Measurements from ENCODE around the gene ADISSP.

Gene ADISSP

DNA sequence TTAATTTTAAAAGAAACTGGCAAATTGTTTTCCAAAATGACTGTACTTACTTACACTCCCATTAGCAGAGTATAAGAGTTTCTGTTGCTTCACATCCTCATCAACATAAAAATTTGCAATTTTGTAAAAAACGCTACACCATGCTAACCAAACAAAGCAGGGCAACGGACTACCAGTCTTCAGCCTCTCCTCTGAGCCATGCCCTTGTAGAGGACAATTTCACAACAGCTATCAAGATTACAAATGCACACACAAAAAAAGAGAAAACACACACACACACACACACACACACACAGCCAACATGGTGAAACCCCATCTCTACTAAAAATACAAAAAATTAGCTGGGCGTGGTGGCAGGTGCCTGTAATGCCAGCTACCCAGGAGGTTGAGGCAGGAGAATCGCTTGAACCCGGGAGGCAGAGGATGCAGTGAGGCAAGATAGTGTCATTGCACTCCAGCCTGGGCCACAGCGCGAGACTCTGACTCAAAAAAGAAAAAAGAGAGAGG is 4.1 kb upstream of the ADISSP start:
- peaks cover 5% of the 10 kb centered on the region for H3F3A ChIP-seq (ENCODE audit: control insufficient read depth, insufficient read depth)
- TF ChIP-seq CTCF (IDR thresholded peaks at IDR 0.05; ENCODE audit: low read depth, low read length, poor library complexity, severe bottlenecking) (no peak), EZH2phosphoT487 (IDR thresholded peaks at IDR 0.05; ENCODE audit: borderline replicate concordance, low read length) (no peak)
- H3K36me3 ChIP-seq (ENCODE audit: control insufficient read depth, low read length) = no peaks in the 10 kb centered on the region; the same call in 1 of the 2 replicates

GRCh38 chr20:3768342-3769130 is 983 bp upstream of the ADISSP start:
- Histone ChIP-seq H3K4me1 (ENCODE audit: control insufficient read depth, low read length) (peaks cover 29% of the 10 kb centered on the region), H3K27ac (ENCODE audit: low read depth, low read length) (peak overlapping the region; percentile 47)

More for the DNA sequence above, 4.1 kb upstream of the ADISSP start:
- Histone ChIP-seq H3K4me1 (ENCODE audit: control insufficient read depth, low read length) (peaks cover 12% of the 10 kb centered on the region), H3K79me2 (ENCODE audit: control insufficient read depth, low read length) (peaks cover 9% of the 10 kb centered on the region), H3K9me2 (replicated peaks; ENCODE audit: control insufficient read depth, low read length) (no peaks in the 10 kb centered on the region), H3K4me2 (ENCODE audit: low read length) (no peak overlapping the region), H3K27me3 (ENCODE audit: control insufficient read depth, low read length) (no peaks in the 10 kb centered on the region), H3K27ac (ENCODE audit: low read depth, low read length) (no peak overlapping the region), H4K20me1 (ENCODE audit: control insufficient read depth, insufficient read depth, low read depth, low read length) (peaks cover 4% of the 10 kb centered on the region; the same call in 1 of the 2 replicates), H3K4me3 (ENCODE audit: low read length) (no peak overlapping the region), H3K9me3 (ENCODE audit: control insufficient read depth, insufficient read depth, low read length) (no peaks in the 10 kb centered on the region)

GRCh38 chr20:3767110-3767426 is 485 bp downstream of the ADISSP start:
- H3K9me2 ChIP-seq (replicated peaks; ENCODE audit: control insufficient read depth, low read length) = no peaks in the 10 kb centered on the region
- peaks cover 29% of the 10 kb centered on the region for H3K4me1 ChIP-seq (ENCODE audit: control insufficient read depth, low read length)
- H3K4me3 ChIP-seq (ENCODE audit: low read length) = peak overlapping the region; percentile 99
- peaks cover 6% of the 10 kb centered on the region for H3K36me3 ChIP-seq (ENCODE audit: control insufficient read depth, low read length)
- H4K20me1 ChIP-seq (ENCODE audit: control insufficient read depth, insufficient read depth, low read depth, low read length) = peaks cover 8% of the 10 kb centered on the region; the same call in 1 of the 2 replicates
- H3K27ac ChIP-seq (ENCODE audit: low read depth, low read length) = no peak overlapping the region
- peaks cover 5% of the 10 kb centered on the region for H3F3A ChIP-seq (ENCODE audit: control insufficient read depth, insufficient read depth)
- TF ChIP-seq EZH2phosphoT487 (IDR thresholded peaks at IDR 0.05; ENCODE audit: borderline replicate concordance, low read length) = no peak
- TF ChIP-seq CTCF (IDR thresholded peaks at IDR 0.05; ENCODE audit: low read depth, low read length, poor library complexity, severe bottlenecking) = no peak
- H3K9me3 ChIP-seq (ENCODE audit: control insufficient read depth, insufficient read depth, low read length) = no peaks in the 10 kb centered on the region
- H3K4me2 ChIP-seq (ENCODE audit: low read length) = peak overlapping the region; percentile 100
- H3K27me3 ChIP-seq (ENCODE audit: control insufficient read depth, low read length) = no peaks in the 10 kb centered on the region
- peaks cover 42% of the 10 kb centered on the region for H3K79me2 ChIP-seq (ENCODE audit: control insufficient read depth, low read length)

More at GRCh38 chr20:3768342-3769130, 983 bp upstream of the ADISSP start:
- Histone ChIP-seq H3K4me2 (ENCODE audit: low read length) (peak overlapping the region; percentile 100), H3K9me3 (ENCODE audit: control insufficient read depth, insufficient read depth, low read length) (no peaks in the 10 kb centered on the region), H3K9me2 (replicated peaks; ENCODE audit: control insufficient read depth, low read length) (no peaks in the 10 kb centered on the region), H3K4me3 (ENCODE audit: low read length) (peak overlapping the region; percentile 99), H3K79me2 (ENCODE audit: control insufficient read depth, low read length) (peaks cover 40% of the 10 kb centered on the region), H3K36me3 (ENCODE audit: control insufficient read depth, low read length) (peaks cover 6% of the 10 kb centered on the region), H3F3A (ENCODE audit: control insufficient read depth, insufficient read depth) (peaks cover 5% of the 10 kb centered on the region), H3K27me3 (ENCODE audit: control insufficient read depth, low read length) (no peaks in the 10 kb centered on the region), H4K20me1 (ENCODE audit: control insufficient read depth, insufficient read depth, low read depth, low read length) (peaks cover 8% of the 10 kb centered on the region; the same call in 1 of the 2 replicates)
- TF ChIP-seq CTCF (IDR thresholded peaks at IDR 0.05; ENCODE audit: low read depth, low read length, poor library complexity, severe bottlenecking) (peak; percentile 74), EZH2phosphoT487 (IDR thresholded peaks at IDR 0.05; ENCODE audit: borderline replicate concordance, low read length) (no peak)

All from DOHH2 (cell line).